Right atrium auricular region (tissue), 2 donors: ENCODE data around the gene TAF6. TPM values are rescaled to one million over a fixed set of nuclear protein-coding genes. Genes with fewer than 3 reads are reported as not detected.
"Not testable (repeated sequence)": the region's sequence is repeated elsewhere in the genome, so short reads cannot be mapped to it uniquely, and the experiment has no call there.

Source experiments
- DNase-seq: peaks from one replicate; pipeline ENCODE4 v3.0.0-alpha.2; 2019; ENCODE audit warnings: low spot score
- H3K27ac ChIP-seq, 2 donors: fragments of 200-600 bp; sonication (generic); 1 replicate in 1 of 2; 2 replicates in 1 of 2; pipeline ENCODE4 v1.5.1; 2016 to 2019
- H3K27me3 ChIP-seq, 2 donors: fragments of 200-600 bp; sonication (generic); one replicate each; pipeline versions ENCODE4 v1.5.1 to v1.6.0; 2017 to 2019
- H3K36me3 ChIP-seq: fragments of 200-600 bp; sonication (generic); one replicate; pipeline ENCODE4 v1.5.1; 2016
- H3K4me1 ChIP-seq, 2 donors: fragments of 200-600 bp; sonication (generic); one replicate each; pipeline versions ENCODE4 v1.5.1 to v1.6.0; 2017 to 2019
- H3K4me3 ChIP-seq, 2 donors: fragments of 200-600 bp; sonication (generic); 1 replicate in 1 of 2; 2 replicates in 1 of 2; pipeline ENCODE4 v1.5.1; 2017 to 2019; ENCODE audit warnings: mild to moderate bottlenecking in 1 of 2, moderate library complexity in 1 of 2
- H3K9me3 ChIP-seq, 2 donors: fragments of 200-600 bp; sonication (generic); one replicate each; pipeline ENCODE4 v1.5.1; 2019
- CTCF ChIP-seq, 2 donors: fragments of 200-600 bp; sonication (generic); IDR thresholded peaks; one replicate each; pipeline ENCODE4 v1.5.1; 2019; ENCODE audit warnings: antibody characterized with exemption in 2 of 2
- total RNA-seq, 2 donors: library from RNA; depleted of rRNA; stranded (reverse); fragments of >200 nt; gene quantifications; one replicate each; pipeline ENCODE4 v1.1.0, GENCODE V29; 2016

Gene TAF6
- total RNA-seq, 2 donors from 2014 or later: 41.7 to 49.1 TPM

GRCh38 chr7:100130608-100131453 lies 11.7 kb upstream of the TAF6 start:
- peak; percentile 76 to 91 for TF ChIP-seq CTCF (IDR thresholded peaks at IDR 0.05)
- no peak overlapping the region for H3K4me3 ChIP-seq
- H3K9me3 ChIP-seq: no peaks in the 10 kb centered on the region
- H3K27ac ChIP-seq: no peak overlapping the region
- no peaks in the 10 kb centered on the region for H3K36me3 ChIP-seq
- peaks cover 0 to 23% of the 10 kb centered on the region in 2 donors for H3K4me1 ChIP-seq
- peak; percentile 70 for DNase-seq
- H3K27me3 ChIP-seq: no peaks in the 10 kb centered on the region

- not testable (repeated sequence) for H3K36me3 ChIP-seq, H3K9me3 ChIP-seq, H3K27ac ChIP-seq, H3K27me3 ChIP-seq, H3K4me3 ChIP-seq, DNase-seq
- peaks cover 0 to 29% of the 10 kb centered on the region in 2 donors for H3K4me1 ChIP-seq
These were observed 11.1 kb upstream of the TAF6 start for GRCh38 chr7:100130220-100130607.

- no peak overlapping the region for H3K4me3 ChIP-seq
- no peak for TF ChIP-seq CTCF (IDR thresholded peaks at IDR 0.05)
- no peaks in the 10 kb centered on the region for H3K9me3 ChIP-seq
- H3K4me1 ChIP-seq: peaks cover 0 to 34% of the 10 kb centered on the region in 2 donors
- H3K27ac ChIP-seq: no peak overlapping the region
- no peaks in the 10 kb centered on the region for H3K27me3 ChIP-seq
- no peak for DNase-seq
- H3K36me3 ChIP-seq: no peaks in the 10 kb centered on the region
These were observed 9.4 kb upstream of the TAF6 start for GRCh38 chr7:100128637-100128963.

- Histone ChIP-seq H3K4me3 (peak overlapping the region; percentile 88 to 94), H3K27me3 (no peaks in the 10 kb centered on the region), H3K27ac (peak overlapping the region; percentile 95 to 97), H3K9me3 (no peaks in the 10 kb centered on the region), H3K4me1 (peaks cover 0 to 34% of the 10 kb centered on the region in 2 donors), H3K36me3 (no peaks in the 10 kb centered on the region)
- no peak for DNase-seq
- no peak for TF ChIP-seq CTCF (IDR thresholded peaks at IDR 0.05)
These were observed 8.9 kb upstream of the TAF6 start for GRCh38 chr7:100127866-100128636.

GRCh38 chr7:100126931-100127865 lies 8.0 kb upstream of the TAF6 start, which contains the start of gene MBLAC1:
Gene MBLAC1, plus strand, starts transcription at chr7:100126967. Its CDS starts 429 bp downstream, at chr7:100127396.
- no peak for TF ChIP-seq CTCF (IDR thresholded peaks at IDR 0.05)
- Histone ChIP-seq H3K4me3 (peak within 1 kb of the TSS; percentile 88 to 94), H3K9me3 (no peaks in the 10 kb centered on the region), H3K27ac (peak within 1 kb of the TSS; percentile 95 to 97), H3K27me3 (no peaks in the 10 kb centered on the region), H3K36me3 (no peaks in the 10 kb centered on the region), H3K4me1 (peaks cover 0 to 34% of the 10 kb centered on the region in 2 donors)
- peak; percentile 87 for DNase-seq
